Amygdala (tissue), 56 donors: ENCODE results near the gene RAD18.

Source experiments
- DNase-seq, 56 donors: peaks; one replicate each; lab custom pipeline; 2025; lab: John Stamatoyannopoulos, UW

The RAD18 gene

DNA sequence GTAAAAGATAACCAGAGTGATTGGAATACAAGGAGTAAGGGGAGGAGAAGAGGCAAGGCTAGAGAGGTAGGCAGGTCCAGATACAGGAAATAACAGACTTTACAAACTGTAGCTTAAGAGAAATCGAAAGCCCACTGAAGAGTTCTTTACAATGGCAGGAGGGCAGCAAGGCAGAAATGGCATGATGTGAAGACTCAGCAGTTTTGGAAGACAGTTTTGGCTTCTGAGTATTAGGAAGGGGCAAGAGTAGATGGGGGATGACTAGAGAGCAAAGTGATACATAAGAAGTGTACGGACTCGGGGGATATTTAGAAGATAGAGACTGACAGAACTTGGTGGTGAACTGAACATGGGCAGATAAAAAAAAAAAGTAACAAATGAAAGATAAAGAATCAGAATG lies 54.1 kb downstream of the RAD18 start:
- DNase-seq: no peak

DNA sequence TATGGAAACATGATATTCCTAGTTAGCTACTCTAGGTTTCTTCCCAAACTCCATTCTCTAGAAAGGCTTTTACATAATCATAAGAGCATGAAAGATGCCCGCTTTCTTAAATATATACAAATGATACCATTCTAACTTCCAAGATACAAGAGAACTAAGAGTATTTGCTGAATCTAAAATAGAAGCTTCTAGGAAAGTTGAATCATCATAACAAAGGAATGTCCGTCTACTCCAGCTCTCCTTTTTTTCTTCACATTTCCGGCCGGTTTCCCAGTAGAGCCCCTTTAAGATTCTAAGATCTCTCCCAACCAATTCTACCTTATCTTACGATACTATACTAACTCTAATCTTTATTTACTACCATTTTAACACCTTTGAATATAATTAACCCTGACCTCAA lies 60.1 kb downstream of the RAD18 start:
- no peak for DNase-seq

- no peak for DNase-seq
Observed at GRCh38 chr3:8900869-8901268, 62.4 kb downstream of the RAD18 start.

- DNase-seq: no peak
Observed at GRCh38 chr3:8899876-8900460, 63.3 kb downstream of the RAD18 start.

DNA sequence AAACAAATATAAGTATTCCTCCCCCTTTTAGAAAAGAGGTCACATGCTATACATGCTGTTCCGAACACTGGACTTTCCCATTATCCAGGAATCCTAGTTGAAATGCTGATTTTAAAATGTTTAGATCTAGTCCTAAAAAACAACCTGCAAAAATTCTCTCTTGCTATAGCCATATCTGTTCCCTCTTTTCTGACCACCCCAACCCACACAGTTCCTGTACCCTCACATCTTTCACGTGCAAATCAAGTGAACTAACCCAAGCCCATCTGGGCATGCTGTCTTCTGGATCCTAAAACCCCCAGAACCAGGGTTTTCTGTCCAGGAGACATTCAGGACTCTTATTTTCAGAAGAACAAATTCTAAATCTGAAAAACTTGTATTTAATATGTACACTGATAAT lies 67.4 kb downstream of the RAD18 start:
- DNase-seq: peak in 1 of 56 donors; percentile 4

GRCh38 chr3:8893001-8893400 lies 70.3 kb downstream of the RAD18 start:
- DNase-seq: peak in 1 of 56 donors; percentile 2

- no peak for DNase-seq
Observed at GRCh38 chr3:8891774-8892173, 71.5 kb downstream of the RAD18 start.

- no peak for DNase-seq
Observed at GRCh38 chr3:8891303-8891702, 72.0 kb downstream of the RAD18 start.

DNA sequence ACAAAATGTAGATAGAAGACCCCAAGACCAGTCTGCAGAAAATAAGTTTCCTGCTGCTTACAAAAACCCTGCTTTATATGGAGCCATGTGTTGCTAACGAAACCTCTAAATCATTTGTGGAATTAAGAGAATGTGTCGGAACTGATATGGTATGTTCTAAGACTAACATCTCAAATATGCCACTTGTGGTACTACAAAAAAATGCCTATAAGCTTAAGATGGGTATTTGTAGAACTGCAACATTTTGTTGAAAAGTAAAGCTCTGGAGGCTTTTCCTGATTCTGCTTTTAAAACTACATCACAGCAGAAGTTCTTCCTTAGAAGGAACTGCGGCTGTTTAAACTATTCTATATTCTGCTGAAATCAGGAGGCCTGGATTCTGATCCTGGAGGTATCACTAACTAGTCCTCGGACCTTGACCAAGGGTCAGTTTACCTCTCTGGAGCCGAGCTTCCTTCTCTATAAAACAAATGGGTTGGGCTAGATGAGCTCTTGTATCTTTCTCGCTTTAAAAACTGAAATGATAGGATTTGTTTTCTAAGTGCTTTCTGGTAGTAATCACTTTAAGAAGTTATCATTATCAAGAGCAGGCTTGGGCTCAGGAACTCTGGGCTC lies 74.9 kb downstream of the RAD18 start:
- no peak for DNase-seq

GRCh38 chr3:8887435-8888300 lies 75.6 kb downstream of the RAD18 start:
- no peak for DNase-seq

- no peak for DNase-seq
Observed at GRCh38 chr3:8886546-8886945, 76.7 kb downstream of the RAD18 start.

GRCh38 chr3:8885536-8886316 lies 77.5 kb downstream of the RAD18 start:
- no peak for DNase-seq

DNA sequence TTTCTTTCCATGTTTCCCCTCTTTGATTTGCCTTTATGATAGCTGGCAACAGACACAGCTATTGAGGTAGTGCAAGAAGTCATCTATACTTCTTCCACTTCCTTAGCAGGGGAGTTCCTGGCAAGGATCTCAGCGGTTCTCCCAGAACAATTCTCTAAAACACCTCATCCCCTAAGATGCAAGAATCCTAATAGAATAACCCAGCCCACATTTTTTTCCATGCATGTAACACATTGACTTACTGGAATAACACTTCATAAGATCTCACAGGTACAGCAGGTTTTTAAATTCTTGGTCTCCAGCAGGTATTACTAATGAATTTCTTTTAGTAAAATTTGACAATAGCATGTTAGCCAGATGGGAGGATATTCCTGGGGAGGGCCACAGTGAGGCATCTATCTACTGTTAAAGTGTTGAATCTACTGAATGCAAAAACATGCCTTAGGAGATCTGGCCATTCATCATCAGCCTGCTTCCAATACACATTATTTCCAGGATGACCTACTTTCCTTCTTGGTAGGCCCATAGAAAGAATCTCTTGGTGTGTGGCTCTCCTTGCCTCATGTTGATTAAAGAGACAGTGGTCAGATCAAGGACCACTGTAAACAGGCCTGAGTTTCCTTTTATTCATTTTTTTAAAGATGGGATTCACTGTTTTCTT lies 78.5 kb downstream of the RAD18 start:
- DNase-seq: no peak

DNA sequence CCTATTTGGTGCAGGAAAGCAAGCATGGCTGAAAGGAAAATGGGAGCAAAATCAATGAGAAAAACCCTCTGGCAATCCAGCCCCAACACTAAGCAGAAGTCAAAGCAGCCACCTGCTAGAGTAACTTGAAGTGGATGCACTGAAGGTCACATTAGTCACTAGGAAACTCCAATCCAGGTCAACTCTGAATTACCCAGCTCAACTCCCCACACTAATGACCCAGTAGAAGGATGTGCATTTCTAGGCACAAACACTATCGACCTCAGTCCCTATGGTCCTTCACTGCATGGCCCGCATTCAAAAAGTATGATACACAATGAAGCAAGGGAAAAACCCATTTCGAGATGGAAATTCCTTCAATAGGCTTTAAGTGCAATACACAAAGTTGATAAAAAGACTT lies 80.6 kb downstream of the RAD18 start:
- no peak for DNase-seq

DNA sequence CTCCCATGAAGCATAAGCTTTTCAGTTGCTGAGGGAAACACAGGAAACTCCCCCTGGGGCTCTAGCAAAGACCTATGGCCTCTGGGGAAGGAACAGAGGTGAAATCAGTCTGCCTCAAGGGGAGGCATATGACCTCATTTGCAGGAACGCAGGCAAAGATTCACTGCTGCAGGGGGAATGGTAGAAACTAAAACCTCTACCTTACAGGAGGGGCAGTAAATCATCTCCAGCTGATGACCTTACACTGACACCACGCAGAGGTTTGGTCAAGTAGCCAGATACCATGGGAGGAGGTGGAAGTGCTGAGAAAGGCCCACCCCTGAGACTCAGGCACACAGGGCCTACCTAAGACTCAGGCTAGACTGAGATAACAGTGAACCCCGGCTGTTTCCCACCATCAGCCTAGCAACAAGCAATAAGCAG lies 81.1 kb downstream of the RAD18 start:
- no peak for DNase-seq

DNA sequence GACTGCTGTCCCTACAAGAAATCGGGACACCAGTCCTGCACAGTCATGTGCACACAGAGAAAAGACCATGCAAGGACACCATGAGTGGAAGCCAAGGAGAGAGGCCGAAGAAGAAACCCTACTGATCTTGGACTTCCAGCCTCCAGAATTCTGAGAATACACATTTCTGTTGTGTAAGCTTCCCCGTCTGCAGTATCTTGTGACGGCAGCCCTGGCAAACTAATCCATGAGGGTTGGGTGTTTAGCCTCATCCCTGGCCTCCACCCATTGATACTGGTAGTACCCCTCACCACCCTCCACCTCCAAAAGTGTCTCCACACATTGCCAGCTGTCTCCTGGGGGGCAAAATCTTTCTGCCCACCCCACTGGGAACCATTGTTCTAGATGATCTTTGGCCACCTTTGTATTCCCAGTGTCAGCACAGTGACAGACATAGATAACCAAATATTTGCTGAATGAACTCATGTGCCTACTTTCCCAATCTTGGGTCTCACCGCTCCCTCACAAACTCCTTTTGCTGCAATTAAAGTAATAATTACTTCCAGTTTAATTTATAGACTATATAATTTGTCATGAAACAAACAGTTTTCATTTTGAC lies 83.8 kb downstream of the RAD18 start:
- no peak for DNase-seq

DNA sequence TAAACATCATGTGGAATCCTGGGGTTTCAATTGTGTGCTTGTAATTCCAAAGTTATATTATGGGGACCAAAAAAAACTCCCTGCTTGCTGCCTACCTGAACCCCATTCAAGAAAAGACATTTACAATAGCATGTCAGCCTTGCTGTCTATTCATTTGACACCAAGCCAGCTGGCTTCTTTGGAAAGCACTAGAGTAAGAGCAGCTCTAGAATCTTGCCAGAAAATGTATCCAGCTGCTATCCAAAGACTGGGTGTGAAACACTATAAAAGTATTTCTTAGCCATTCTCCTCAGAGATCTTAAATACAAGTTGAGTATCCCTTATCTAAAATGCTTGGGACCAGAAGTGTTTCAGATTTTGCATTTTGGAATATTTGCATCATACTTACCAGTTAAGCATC lies 87.4 kb downstream of the RAD18 start:
- no peak for DNase-seq

DNA sequence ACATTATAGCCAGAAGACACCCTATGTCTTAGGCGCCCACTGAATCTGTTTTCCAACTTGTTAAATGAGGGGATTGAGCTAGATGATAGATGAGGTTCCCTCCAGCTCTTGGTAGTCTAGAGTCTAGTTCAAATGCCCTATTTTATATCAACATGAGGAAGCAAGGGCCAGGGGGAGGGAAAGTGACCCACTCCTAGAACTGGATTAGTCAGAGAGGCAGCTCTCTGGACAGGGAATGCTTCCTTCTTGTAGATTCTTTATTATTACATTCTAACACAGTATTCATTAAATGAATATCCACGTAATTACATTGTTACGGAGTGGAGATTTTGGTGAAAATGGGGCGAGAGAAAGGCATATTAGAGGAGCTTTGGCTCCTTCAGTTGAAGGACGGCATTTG lies 89.5 kb downstream of the RAD18 start:
- no peak for DNase-seq

DNA sequence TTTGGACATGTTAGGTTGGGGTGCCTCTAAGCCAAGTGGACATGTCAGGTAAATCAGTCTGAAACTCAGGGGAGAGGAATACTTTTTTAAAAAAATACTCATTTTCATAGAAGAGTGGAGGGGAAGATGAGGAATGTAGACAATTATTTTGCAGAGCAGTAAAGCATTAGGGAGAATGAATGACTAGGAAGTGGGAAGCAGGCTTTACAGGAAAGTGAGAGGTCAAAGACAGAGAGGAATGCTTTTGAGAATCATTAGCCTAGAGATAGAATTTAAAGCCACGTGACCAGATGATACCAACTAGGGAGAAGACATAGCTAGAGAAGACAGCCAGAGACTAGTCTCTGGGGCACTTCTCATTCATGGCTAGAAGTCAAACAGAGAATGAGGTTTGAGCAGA lies 91.0 kb downstream of the RAD18 start:
- no peak for DNase-seq

GRCh38 chr3:8871306-8871705 lies 92.0 kb downstream of the RAD18 start:
- no peak for DNase-seq
